K562 (cell line): ENCODE measurements around the gene STX17.

Experiments used
- ADNP ChIP-seq: fragments of 200-800 bp; sonication (Bioruptor generic); IDR thresholded peaks from 2 replicates; pipeline ENCODE4 v1.6.1; 2016; ENCODE audit warnings: missing genetic modification characterization, missing compliant biosample characterization
- CTCF ChIP-seq, 3 experiments: IDR thresholded peaks in 2 of 3; conservative IDR thresholded peaks in 1 of 3; 2 replicates each; pipeline ENCODE4 v1.5.1; 2011 to 2012; ENCODE audit warnings: low read length in 3 of 3, mild to moderate bottlenecking in 3 of 3, control low read depth in 2 of 3, improper control_type of control experiment in 1 of 3, inconsistent platforms in 1 of 3, low read depth in 1 of 3, mixed read lengths in 1 of 3, moderate library complexity in 1 of 3; ENCODE audit not compliant: insufficient read depth in 2 of 3
- E2F4 ChIP-seq: sonication (generic); formaldehyde crosslinking; IDR thresholded peaks from 2 replicates; pipeline ENCODE4 v1.8.0; 2022; ENCODE audit warnings: mild to moderate bottlenecking, low read depth, missing genetic modification reagents
- EGR1 ChIP-seq: fragments of 450-650 bp; conservative IDR thresholded peaks from 2 replicates; pipeline ENCODE4 v1.6.1; 2017; ENCODE audit warnings: mild to moderate bottlenecking
- ELF4 ChIP-seq: fragments of 450-650 bp; formaldehyde crosslinking; IDR thresholded peaks from 2 replicates; pipeline ENCODE4 v1.4.0; 2022; ENCODE audit warnings: missing genetic modification characterization
- ESRRA ChIP-seq: fragments of 450-650 bp; IDR thresholded peaks from 2 replicates; pipeline ENCODE4 v1.6.1; 2014; ENCODE audit warnings: low read depth, mild to moderate bottlenecking, moderate library complexity, borderline replicate concordance
- FOXO4 ChIP-seq: fragments of 450-650 bp; formaldehyde crosslinking; IDR thresholded peaks from 2 replicates; pipeline ENCODE4 v1.4.0; 2020; ENCODE audit warnings: mild to moderate bottlenecking, moderate library complexity
- MECOM ChIP-seq: fragments of 250-450 bp; sonication (Bioruptor Pico); IDR thresholded peaks from 2 replicates; pipeline ENCODE4 v1.8.0; 2022; ENCODE audit warnings: inconsistent platforms
- NR3C1 ChIP-seq: sonication (generic); formaldehyde crosslinking; IDR thresholded peaks from 2 replicates; pipeline ENCODE4 v1.8.1; 2022; ENCODE audit warnings: missing genetic modification reagents
- POLR2A ChIP-seq: fragments of 450-650 bp; conservative IDR thresholded peaks from 2 replicates; pipeline ENCODE4 v1.6.1; 2016
- TAF15 ChIP-seq: fragments of 200-400 bp; formaldehyde crosslinking; IDR thresholded peaks from 2 replicates; pipeline ENCODE4 v1.6.1; 2017; ENCODE audit warnings: mild to moderate bottlenecking, low read depth, low read length, moderate library complexity
- TAF7 ChIP-seq: fragments of 450-650 bp; IDR thresholded peaks from 2 replicates; pipeline ENCODE4 v1.6.1; 2016; ENCODE audit warnings: missing genetic modification characterization, missing compliant biosample characterization
- TEAD4 ChIP-seq, 2 experiments: sonication (generic) in 1 of 2; formaldehyde crosslinking in 1 of 2; IDR thresholded peaks; 2 replicates each; pipeline versions ENCODE4 v1.6.1 to v1.8.0; 2012 to 2022; ENCODE audit warnings: borderline replicate concordance in 1 of 2, inconsistent platforms in 1 of 2, low read length in 1 of 2, mild to moderate bottlenecking in 1 of 2, missing genetic modification reagents in 1 of 2

GRCh38 chr9:100012279-100012678, 105.8 kb downstream of the STX17 start:
- TF ChIP-seq TAF15 (no peak), E2F4 (CRISPR knock-in tag) (no peak), TAF7 (tag) (no peak), ADNP (tag) (no peak), POLR2A (no peak), NR3C1 (no peak), CTCF (IDR thresholded peaks at IDR 0.05 in 2 of 3, conservative IDR thresholded peaks at IDR 0.05 in 1 of 3; ENCODE audit: insufficient read depth in 2 of 3, low read depth in 1 of 3, low read length in 3 of 3) (no peak), ESRRA (no peak), EGR1 (no peak), TEAD4 (IDR thresholded peaks at IDR 0.05; ENCODE audit: low read length) (no peak), TEAD4 (CRISPR knock-in tag; IDR thresholded peaks at IDR 0.05; ENCODE audit: borderline replicate concordance) (no peak), FOXO4 (CRISPR knock-in tag) (no peak), MECOM (no peak), ELF4 (no peak)
